ENCODE data around the gene IFITM1. TPM values are rescaled to one million over a fixed set of nuclear protein-coding genes. Genes with fewer than 3 reads are reported as not detected.

The IFITM1 gene
- total RNA-seq, 1 donor from 2014 or later = 352 TPM

- H3K27me3 Mint-ChIP-seq (ENCODE audit: unreplicated experiment) = no peaks in the 10 kb centered on the region
- peaks cover 1% of the 10 kb centered on the region for H3K36me3 Mint-ChIP-seq (ENCODE audit: unreplicated experiment)
- H3K4me3 Mint-ChIP-seq (ENCODE audit: unreplicated experiment) = no peak overlapping the region
- no peak for DNase-seq (ENCODE audit: extremely low spot score, unreplicated experiment)
- no peak overlapping the region for H3K27ac Mint-ChIP-seq (ENCODE audit: unreplicated experiment)
- no peak for TF ChIP-seq CTCF (IDR thresholded peaks at IDR 0.05)
- peaks cover 15% of the 10 kb centered on the region for H3K4me1 Mint-ChIP-seq (ENCODE audit: unreplicated experiment)
- no peaks in the 10 kb centered on the region for H3K9me3 Mint-ChIP-seq (ENCODE audit: unreplicated experiment)
Measured at GRCh38 chr11:291281-292210, 22.3 kb upstream of the IFITM1 start.

- Mint-ChIP-seq H3K36me3 (ENCODE audit: unreplicated experiment) (peaks cover 1% of the 10 kb centered on the region), H3K4me1 (ENCODE audit: unreplicated experiment) (peaks cover 18% of the 10 kb centered on the region), H3K27me3 (ENCODE audit: unreplicated experiment) (no peaks in the 10 kb centered on the region), H3K9me3 (ENCODE audit: unreplicated experiment) (no peaks in the 10 kb centered on the region), H3K27ac (ENCODE audit: unreplicated experiment) (no peak overlapping the region), H3K4me3 (ENCODE audit: unreplicated experiment) (no peak overlapping the region)
- no peak for DNase-seq (ENCODE audit: extremely low spot score, unreplicated experiment)
- no peak for TF ChIP-seq CTCF (IDR thresholded peaks at IDR 0.05)
Measured at GRCh38 chr11:292211-293121, 21.4 kb upstream of the IFITM1 start.

GRCh38 chr11:293271-293851 lies 20.5 kb upstream of the IFITM1 start:
- TF ChIP-seq CTCF (IDR thresholded peaks at IDR 0.05) = no peak
- Mint-ChIP-seq H3K27me3 (ENCODE audit: unreplicated experiment) (no peaks in the 10 kb centered on the region), H3K36me3 (ENCODE audit: unreplicated experiment) (peaks cover 1% of the 10 kb centered on the region), H3K4me3 (ENCODE audit: unreplicated experiment) (no peak overlapping the region), H3K4me1 (ENCODE audit: unreplicated experiment) (peaks cover 15% of the 10 kb centered on the region), H3K27ac (ENCODE audit: unreplicated experiment) (no peak overlapping the region), H3K9me3 (ENCODE audit: unreplicated experiment) (no peaks in the 10 kb centered on the region)
- no peak for DNase-seq (ENCODE audit: extremely low spot score, unreplicated experiment)

- H3K4me3 Mint-ChIP-seq (ENCODE audit: unreplicated experiment) = no peak overlapping the region
Measured at GRCh38 chr11:293852-294661, 19.8 kb upstream of the IFITM1 start.

More at GRCh38 chr11:293852-294661, 19.8 kb upstream of the IFITM1 start:
- TF ChIP-seq CTCF (IDR thresholded peaks at IDR 0.05) = no peak
- DNase-seq (ENCODE audit: extremely low spot score, unreplicated experiment) = no peak
- no peaks in the 10 kb centered on the region for H3K27me3 Mint-ChIP-seq (ENCODE audit: unreplicated experiment)
- peaks cover 1% of the 10 kb centered on the region for H3K36me3 Mint-ChIP-seq (ENCODE audit: unreplicated experiment)
- no peak overlapping the region for H3K27ac Mint-ChIP-seq (ENCODE audit: unreplicated experiment)
- peaks cover 15% of the 10 kb centered on the region for H3K4me1 Mint-ChIP-seq (ENCODE audit: unreplicated experiment)
- no peaks in the 10 kb centered on the region for H3K9me3 Mint-ChIP-seq (ENCODE audit: unreplicated experiment)
